HG02588 (cell line): ENCODE data around the gene NELFE.
"Not testable (repeated sequence)": the region's sequence is repeated elsewhere in the genome, so short reads cannot be mapped to it uniquely, and the experiment has no call there.

ENCODE experiments used
- ATAC-seq: cut with Tn5 transposase; IDR thresholded peaks from one replicate; pipeline ENCODE4 v1.9.1; 2021; ENCODE audit warnings: mild to moderate bottlenecking, moderate library complexity; ENCODE audit not compliant: unreplicated experiment

The NELFE gene

GRCh38 chr6:31952140-31952805 is 6.5 kb downstream of the NELFE start:
- no peak for ATAC-seq

GRCh38 chr6:31949926-31950548 is 8.7 kb downstream of the NELFE start:
- ATAC-seq, result no peak

GRCh38 chr6:31948753-31949413 is 9.9 kb downstream of the NELFE start:
- ATAC-seq, result no peak

GRCh38 chr6:31948306-31948705 is 10.5 kb downstream of the NELFE start:
- ATAC-seq, result no peak

GRCh38 chr6:31947864-31948263 is 10.9 kb downstream of the NELFE start:
- ATAC-seq, result no peak

GRCh38 chr6:31947070-31947675 is 11.6 kb downstream of the NELFE start:
- no peak for ATAC-seq

GRCh38 chr6:31946370-31946885 is 12.3 kb downstream of the NELFE start:
- no peak for ATAC-seq

- no peak for ATAC-seq
Measured at GRCh38 chr6:31945507-31946369, 13.0 kb downstream of the NELFE start, which contains the start of gene CFB. TSS of gene CFB (plus strand) at chr6:31946095. CDS start at chr6:31946222, 127 bp downstream.

GRCh38 chr6:31945154-31945506 is 13.6 kb downstream of the NELFE start:
- no peak for ATAC-seq

- no peak for ATAC-seq
Measured at GRCh38 chr6:31943742-31944141, 15.0 kb downstream of the NELFE start.

- ATAC-seq, result no peak
Measured at GRCh38 chr6:31940256-31940664, 18.5 kb downstream of the NELFE start.

GRCh38 chr6:31935823-31936222 is 22.9 kb downstream of the NELFE start:
- no peak for ATAC-seq

- no peak for ATAC-seq
Measured at GRCh38 chr6:31935021-31935420, 23.8 kb downstream of the NELFE start.

GRCh38 chr6:31933537-31933936 is 25.2 kb downstream of the NELFE start:
- no peak for ATAC-seq

- ATAC-seq, result not testable (repeated sequence)
Measured at GRCh38 chr6:31932137-31932536, 26.6 kb downstream of the NELFE start.

- no peak for ATAC-seq
Measured at GRCh38 chr6:31930962-31931361, 27.8 kb downstream of the NELFE start.

- ATAC-seq, result no peak
Measured at GRCh38 chr6:31928672-31928939, 30.2 kb downstream of the NELFE start.

- no peak for ATAC-seq
Measured at GRCh38 chr6:31927863-31928671, 30.7 kb downstream of the NELFE start.

- no peak for ATAC-seq
Measured at GRCh38 chr6:31927242-31927862, 31.4 kb downstream of the NELFE start, which contains the start of gene C2. TSS of gene C2 (plus strand) at chr6:31927717. CDS start at chr6:31927753, 36 bp downstream.
